HG03575 (cell line): ENCODE results near the gene DGKG.

Experiments used
- ATAC-seq: cut with Tn5 transposase; IDR thresholded peaks from one replicate; pipeline ENCODE4 v1.9.1; 2021; ENCODE audit not compliant: unreplicated experiment, insufficient number of reproducible peaks, low FRiP score; ENCODE audit errors: extremely low read depth

The DGKG gene

DNA sequence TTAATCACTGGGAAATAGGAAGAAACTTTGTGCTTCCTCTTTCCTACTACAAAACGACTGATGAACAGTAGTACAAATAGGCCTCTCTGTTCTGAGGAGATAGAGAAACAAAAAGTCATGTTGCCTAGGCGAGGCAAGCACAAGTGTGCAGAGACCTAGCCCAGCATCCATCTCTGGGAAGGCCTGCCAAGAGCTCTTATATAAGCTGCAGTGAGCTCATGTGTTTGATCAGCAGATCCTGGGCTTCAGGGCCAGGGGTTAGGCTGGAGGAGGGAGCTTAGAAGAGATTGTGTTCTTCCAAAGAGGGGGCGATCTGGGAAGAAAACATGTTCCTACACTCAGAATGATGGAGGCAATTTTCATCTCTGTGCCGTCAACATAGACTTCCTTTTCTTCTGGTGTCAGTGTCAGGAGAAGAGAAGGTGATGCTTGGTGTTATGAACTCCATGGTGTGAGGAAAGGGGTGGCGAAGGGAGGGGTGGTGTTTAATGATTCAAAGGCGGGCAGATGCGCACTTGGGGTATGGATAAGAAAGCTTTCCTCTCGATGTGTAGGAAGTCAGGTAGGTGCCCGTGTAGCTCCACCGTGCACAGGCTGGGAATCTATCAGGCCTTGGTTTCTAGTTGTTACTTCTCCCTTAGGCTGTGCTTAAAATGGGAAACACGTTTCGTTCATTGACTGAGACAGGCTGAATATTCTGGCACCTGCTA, 223.6 kb downstream of the DGKG start:
- ATAC-seq: no peak

DNA sequence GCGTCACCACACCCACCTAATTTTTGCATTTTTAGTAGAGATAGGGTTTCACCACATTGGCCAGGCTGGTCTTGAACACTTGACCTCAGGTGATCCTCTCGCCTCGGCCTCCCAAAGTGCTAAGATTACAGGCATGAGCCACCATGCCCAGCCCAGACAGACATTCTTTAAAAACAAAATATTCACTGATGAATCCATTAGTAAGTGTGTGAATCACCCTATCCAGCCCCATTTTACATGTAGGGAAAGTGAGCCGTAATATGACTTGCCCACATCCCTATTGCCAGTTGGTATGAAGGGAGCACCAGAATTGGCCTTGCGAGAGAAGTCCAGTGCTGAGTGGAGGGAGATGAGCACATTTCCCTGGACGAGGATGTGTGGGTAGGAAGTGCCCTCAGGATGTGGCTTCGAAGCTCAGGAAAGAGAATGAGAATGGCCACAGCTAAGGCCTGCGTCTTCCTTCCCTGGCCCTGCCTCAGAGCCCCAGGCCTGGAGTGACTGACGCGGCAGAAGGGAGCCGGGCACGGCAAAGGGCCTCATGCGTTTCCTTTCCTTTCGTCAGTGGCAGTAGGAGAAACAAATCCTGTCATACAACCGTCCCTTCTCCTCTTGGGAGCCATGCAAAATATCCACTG, 224.9 kb downstream of the DGKG start:
- no peak for ATAC-seq

DNA sequence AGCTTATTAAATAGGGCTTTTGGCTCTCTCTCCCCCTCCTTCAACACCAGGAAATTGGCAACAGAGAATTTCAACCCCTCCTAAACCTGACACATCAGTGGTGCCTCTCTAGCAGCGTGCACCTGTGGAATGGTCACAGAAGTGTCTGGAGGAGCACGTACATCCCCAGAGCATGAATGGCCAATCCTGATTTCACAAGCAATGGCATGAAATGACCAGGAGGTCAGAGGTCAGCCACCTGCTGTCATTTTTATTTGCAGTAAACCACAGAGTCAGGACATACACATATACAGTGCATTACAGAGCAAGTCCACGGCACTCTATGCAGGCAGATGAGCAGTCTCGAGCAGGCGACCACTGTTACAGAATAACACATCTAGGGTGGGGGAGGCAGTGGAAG, 228.1 kb downstream of the DGKG start:
- no peak for ATAC-seq

DNA sequence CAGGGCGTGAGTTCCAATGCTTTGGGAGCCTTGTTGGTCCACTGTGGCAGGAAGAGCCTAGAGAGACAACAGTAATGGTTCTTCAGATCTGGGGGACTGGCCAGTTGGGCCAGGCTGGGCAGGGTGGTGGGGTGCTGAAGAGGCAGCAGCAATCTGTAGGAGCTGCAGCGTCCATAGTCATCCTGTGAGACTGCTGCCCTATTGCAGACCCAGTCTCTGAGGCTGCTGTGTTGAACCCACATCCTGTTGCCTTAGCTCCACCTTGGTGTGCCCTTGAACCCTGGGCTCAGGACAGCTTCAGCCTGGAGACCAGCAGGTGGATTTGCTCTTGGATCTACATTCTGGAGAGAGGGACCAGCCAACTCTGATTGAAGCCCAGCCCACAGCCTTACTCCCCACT, 229.5 kb downstream of the DGKG start:
- ATAC-seq: no peak

DNA sequence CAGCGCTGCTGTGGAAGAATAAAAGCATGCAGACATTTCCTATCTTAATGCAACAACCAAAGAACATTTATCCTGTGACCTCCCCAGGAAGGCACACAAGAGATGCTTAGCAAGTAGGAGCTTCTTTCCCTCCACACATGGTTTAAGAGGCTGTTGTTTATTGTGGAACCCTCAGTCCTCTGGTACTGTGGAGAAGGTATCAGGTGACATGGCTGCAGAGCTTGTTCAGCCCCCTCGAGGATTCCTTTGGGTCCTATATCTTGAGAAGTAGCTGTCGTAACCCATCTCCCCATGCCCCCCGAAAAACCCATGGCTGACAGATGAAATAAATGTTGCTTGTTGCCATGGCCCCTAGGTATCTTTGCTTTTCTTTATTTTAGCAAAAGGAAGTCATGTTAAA, 232.8 kb downstream of the DGKG start:
- no peak for ATAC-seq

DNA sequence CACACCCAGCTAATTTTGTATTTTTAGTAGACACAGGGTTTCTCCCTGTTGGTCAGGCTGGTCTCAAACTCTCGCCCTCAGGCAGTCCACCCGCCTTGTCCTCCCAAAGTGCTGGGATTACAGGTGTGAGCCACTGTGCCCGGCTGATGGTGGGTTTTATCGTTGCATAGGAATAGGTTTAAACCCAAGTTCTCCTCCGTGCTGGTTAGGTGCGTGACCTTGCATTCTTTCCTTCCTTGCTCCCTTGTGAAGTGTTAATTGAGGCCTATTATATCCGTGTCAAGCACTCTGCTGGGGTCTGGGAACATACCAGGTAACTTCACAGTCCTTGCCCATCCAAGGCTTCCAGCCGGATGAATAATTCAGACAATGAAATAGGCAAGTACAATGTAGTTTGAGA, 233.9 kb downstream of the DGKG start:
- ATAC-seq: no peak

DNA sequence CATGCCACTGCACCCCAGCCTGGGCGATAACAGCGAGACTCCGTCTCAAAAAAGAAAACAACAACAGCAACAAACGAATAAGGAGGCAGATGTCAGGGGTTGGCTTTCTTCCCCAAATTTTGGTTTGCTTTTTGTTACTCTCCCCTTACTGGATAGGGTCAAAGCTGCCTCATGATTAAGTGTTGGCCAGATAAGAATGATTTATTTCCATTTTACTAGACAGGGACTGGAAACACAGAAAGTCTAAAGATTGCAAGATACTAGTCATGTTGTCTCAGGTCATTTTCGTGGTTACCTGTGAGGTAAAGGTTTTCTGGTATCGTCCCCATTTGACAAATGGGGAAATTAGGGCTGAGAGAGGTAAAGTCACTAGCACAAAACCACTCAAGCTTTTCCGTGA, 234.6 kb downstream of the DGKG start:
- ATAC-seq: no peak

DNA sequence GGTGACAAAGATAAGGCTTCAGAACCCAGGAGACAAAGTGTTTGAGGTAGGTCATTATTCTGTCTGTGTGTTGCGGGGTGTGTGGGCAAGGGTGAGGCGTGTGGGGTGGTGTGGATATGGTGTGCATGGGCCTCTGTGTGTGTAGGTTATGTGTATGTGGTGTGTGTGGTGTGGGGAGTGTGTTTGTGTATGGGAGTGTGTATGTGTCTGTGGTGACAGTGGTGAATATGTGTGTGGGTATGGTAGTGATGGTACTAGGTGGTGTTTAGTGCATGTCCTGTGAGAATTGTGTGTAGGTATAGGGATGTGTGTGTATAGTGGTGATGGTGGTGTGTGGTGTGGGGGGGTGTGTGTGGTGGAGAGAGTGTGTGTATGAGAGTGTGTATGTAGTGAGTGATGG, 236.9 kb downstream of the DGKG start:
- ATAC-seq: no peak

DNA sequence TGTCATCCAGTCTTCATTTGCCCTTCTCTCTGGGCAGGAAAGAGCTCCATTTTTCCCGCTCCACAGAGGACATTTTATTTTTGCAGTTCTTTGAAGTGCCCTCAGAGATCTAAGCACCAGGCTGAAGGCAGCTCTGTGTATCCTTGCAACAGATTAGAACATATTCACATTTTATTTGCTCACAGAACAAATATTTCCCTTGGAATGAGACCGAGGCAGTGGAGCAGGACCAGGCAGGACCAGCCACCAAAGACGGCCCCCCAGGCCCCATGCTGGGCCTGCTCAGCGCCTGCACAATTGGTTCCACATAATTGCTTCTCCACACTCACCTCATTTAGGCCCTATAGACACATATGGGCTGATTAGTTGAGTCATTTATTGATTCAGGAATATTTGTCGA, 237.4 kb downstream of the DGKG start:
- no peak for ATAC-seq

DNA sequence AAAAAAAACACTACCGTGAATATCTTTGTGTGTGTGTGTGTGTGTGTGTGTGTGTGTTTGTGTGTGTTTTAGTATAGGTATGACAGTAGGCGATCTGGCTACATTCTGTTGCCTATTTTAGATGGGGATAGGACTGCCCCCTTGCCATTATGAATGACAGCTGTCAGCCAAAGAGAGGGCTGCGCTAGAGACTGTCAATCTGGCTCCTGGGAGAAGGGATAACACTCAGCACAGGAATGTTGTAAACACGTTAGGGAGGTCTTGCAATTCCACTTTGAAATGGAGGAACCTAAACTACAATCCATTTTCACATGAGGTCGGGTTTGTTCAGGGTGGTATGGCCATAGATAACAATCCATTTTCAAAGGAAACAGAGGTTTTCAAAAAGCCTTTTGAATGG, 239.0 kb downstream of the DGKG start:
- no peak for ATAC-seq

DNA sequence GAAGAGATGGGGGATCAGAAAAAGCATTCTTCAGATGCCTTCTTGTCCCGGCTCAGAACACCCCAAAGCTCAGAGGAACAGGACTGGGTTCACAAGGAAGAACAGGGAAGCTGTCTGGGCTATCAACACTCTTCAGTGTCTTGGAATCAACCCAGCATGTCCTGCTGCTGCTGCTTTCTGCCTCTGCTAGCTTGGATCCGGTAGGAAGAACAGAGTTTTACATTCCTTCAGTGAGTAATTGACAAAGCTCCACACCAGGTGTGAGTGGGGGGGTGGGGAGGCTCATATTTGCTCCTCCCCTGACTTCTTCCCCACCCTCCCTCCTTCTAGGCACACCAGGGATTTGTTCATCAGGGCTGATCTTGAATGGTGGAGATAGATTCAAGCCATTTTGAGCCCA, 240.1 kb downstream of the DGKG start:
- no peak for ATAC-seq

DNA sequence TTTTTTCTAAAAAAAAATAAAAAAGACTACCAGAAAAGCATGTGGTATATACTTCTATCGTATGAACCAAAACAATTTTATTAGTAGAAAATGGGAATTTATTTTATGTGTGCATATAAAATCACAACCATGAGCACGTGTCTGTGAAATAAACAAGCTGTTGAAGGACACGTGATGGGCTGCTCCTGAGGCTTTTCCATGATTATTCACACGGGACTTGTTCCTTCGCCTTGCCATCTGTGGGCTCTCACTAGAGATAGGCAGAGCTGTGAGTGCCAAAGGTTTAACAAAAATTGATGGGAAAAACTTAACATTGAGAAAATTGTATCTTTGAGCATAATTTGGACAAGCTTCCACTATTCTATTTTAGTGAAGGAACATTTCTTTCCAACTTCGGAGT, 240.8 kb downstream of the DGKG start:
- ATAC-seq: no peak

DNA sequence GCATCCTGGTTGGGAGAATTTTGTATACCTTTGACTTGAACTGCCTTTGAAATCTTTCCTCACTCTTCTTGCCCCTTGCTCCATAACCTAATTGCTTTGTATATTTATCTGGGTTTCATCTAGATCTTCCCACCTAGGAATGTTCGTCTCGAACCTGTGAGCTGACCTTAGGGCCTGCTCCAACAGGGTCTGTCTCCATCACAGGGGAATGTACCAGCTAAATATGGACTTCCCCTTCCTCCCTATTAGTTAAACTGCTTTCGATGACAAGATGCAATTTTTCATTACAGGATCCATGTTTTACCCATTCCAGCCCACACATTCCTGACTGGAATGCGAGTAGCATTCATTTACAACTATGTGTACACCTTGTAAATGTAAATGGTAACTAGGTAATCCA, 242.5 kb downstream of the DGKG start:
- no peak for ATAC-seq

DNA sequence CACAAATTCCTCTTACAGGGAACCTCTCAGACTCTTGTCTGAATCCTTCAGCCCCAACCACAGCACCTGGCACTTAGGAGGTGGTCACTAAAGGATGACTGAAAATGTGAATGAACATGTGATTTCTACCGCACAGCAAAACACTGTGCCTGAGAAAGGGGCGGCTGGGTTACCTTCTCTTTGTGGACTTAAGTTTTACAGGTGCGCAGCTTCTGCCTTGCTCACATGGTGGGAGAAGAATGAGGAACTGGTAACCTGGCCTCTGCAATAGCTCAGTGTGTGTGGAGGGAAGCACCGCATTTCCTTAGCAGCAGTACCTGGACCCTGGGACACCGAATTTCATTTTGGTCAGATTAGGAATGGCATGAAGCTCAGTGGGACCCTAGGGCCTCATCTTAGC, 243.3 kb downstream of the DGKG start:
- ATAC-seq: no peak

DNA sequence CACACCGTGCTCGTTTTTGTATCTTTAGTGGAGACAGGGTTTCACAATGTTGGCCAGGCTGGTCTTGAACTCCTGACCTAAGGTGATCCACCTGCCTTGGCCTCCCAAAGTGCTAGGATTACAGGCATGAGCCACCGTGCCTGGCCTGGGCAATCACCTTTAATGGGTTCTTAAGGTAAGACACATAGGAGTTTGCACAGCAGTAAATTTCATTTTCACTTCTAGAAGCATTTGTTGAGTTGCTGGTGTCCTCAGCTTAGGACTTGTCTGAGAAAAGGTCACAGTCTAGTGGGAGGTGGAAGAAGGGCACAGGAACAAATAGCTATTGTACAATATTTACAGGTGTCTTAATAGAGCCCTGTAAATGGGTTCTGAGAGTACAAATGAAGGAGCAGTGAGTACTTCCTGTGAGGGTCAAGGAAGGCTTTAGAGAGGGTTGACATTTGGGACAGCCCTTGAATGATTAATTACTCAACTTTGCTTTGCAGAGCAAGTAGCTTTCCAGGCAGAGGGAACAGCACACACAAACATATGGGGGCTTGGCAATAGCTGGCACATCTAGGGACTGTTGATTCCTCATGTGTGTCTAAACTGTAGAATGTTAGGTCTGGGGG, 244.4 kb downstream of the DGKG start:
- ATAC-seq: no peak

DNA sequence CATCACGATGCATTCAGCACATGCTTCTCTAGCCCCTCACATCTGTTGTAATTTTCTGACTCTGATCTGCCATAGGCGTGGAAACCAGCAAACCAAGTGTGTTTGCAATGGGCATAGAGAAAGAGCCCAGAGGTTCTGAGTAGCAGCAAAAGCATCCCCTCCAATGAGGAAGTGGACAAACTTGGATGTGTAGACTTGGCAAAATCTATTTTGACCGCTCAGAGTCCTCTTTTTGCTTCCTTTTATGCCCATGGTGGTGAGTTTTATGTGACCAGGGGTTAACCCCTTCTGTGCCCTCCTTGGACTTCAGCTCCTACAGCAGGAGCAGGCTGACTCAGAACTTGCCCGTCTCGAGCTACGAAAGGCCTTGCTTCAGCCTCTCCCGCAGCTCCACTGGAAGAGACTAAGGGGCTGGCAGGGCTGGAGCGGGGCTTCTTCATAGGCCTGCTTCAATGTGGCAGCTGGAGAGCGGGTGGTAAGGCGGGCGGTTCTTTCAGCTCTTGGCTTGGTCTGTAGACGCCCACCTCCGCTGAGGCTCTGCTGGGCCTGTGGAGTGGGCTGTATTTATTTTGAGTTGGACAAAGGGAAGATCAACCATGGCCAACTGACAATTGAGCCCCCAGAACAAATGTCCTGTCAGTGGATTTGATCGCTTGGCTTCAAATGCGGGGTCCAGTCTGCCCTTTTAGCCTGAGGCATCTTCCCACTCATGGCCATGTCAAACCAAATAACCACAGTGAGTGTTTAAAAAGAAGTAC, 246.6 kb downstream of the DGKG start:
- ATAC-seq: no peak

DNA sequence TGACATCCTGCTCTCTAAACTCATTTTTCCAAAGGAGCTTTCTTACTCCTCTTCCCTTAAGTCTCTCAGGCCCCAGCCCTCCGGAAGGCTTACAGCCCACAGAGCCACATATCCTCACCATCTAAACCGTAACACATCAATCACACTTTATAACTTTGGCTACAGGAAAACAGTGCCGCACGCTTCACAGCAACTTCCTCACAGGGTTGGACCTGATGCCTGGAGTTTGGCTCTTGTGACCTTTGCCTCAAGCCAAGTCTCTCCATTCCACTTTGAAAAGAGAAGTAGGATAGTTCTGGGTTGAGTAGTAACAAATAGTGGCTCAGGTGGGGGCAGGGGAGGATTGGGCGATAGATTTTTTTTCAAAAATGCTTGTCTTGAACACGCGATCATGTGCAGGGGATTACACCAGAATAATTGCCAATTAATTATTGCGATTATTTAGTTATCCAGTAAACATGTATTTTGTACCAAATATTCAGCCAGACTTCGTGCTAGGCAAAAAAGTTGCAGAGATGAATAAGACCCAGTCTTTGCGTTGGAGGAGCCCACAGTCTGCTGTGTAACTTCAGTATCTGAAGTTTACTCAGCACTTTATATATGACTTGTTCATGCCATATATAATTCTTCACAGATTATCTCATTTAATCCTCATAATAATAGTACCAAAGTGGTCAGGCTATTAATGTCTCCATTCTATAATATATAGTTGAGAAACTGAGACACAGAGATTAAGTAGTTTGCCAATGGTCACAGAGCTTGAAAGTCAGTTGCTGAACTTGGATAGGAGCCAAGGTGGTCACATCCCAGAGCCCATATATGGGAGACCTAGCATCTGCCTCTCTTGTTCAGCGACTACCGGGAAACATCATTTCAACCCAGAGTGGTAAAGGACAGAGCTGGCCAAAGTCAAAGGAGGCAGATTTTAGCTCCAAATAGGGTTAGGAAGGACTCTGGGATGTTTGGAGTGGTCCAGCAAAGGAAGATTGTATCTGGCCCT, 250.8 kb downstream of the DGKG start:
- no peak for ATAC-seq

DNA sequence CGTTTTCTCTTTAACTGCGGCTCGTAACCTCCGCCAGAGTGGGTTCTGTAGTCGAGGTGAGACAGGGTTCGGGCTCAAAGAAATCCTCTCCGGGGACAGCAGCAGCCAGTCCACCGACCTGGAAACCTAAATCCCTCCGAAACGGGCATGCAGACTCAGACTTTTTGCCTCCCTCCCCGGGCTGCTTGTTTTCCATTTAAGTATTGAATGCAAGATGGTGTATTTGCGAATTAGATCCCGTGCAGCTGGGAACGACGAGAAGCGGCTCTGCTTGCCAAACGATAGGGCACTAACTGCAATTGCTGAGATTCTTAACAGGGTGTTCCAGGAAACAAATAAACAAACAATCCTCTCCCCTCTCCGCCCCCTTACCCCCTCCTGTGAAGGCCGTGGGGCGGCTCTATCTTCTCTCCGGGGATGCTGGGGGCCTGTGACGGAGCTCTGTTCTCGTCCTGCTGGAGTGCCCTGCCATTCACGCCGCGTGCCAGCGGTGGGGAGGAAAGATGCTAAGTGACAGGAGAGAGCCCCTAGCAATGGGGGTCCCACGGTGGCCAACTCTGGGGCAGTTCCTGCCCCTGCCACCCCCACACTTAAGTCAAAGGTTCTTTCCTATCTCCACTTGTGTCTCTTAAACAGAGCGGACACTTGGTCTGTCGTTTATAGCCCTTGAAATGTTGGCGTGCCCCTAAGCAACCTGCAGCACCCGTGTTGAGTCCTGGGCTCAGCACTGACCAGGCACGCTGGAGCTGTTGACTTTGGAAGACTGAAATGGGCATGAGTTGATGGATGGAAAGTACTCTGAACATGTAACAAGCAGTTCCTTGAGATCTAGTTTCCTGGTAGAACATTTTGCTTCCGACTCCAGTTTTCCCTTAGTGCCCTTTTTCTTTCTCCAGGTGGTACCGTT, 251.9 kb downstream of the DGKG start:
- ATAC-seq: no peak
